GM12891 (cell line): ENCODE data around the gene FNTB.

Experiments
- POLR2AphosphoS5 ChIP-seq: IDR thresholded peaks from 2 replicates; pipeline ENCODE4 v1.6.1; 2011; ENCODE audit warnings: low read depth, low read length, control low read depth
- TAF1 ChIP-seq: IDR thresholded peaks from 2 replicates; pipeline ENCODE4 v1.6.1; 2011; ENCODE audit warnings: low read depth, low read length, control low read depth

- TF ChIP-seq POLR2AphosphoS5 (no peak), TAF1 (no peak)
Observed at GRCh38 chr14:64953310-64953654, 33.4 kb upstream of the FNTB start.
